ENCODE measurements around the gene OR10H3.

GRCh38 chr19:15717809-15718208, 20.0 kb upstream of the OR10H3 start:
- TF ChIP-seq, protein P1, sequence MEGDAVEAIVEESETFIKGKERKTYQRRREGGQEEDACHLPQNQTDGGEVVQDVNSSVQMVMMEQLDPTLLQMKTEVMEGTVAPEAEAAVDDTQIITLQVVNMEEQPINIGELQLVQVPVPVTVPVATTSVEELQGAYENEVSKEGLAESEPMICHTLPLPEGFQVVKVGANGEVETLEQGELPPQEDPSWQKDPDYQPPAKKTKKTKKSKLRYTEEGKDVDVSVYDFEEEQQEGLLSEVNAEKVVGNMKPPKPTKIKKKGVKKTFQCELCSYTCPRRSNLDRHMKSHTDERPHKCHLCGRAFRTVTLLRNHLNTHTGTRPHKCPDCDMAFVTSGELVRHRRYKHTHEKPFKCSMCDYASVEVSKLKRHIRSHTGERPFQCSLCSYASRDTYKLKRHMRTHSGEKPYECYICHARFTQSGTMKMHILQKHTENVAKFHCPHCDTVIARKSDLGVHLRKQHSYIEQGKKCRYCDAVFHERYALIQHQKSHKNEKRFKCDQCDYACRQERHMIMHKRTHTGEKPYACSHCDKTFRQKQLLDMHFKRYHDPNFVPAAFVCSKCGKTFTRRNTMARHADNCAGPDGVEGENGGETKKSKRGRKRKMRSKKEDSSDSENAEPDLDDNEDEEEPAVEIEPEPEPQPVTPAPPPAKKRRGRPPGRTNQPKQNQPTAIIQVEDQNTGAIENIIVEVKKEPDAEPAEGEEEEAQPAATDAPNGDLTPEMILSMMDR (IDR thresholded peaks at IDR 0.05) = no peak
- TF ChIP-seq EP300 (IDR thresholded peaks at IDR 0.05) (no peak), POLR2A (IDR thresholded peaks at IDR 0.05; ENCODE audit: low read depth) (no peak), POLR2AphosphoS5 (IDR thresholded peaks at IDR 0.05) (no peak)

All from esophagus muscularis mucosa (tissue), 4 donors.